NCI-H2196 treated with DMSO at 0.1 percent for 48 hours (cell line): Measurements from ENCODE around the gene MTHFS.
A peak's percentile ranks its signal among the peaks of the same experiment; 100 is the strongest.

Experiments
- DNase-seq: peaks from one replicate; lab custom pipeline; 2025; ENCODE audit not compliant: unreplicated experiment; lab: John Stamatoyannopoulos, UW

Gene MTHFS

DNA sequence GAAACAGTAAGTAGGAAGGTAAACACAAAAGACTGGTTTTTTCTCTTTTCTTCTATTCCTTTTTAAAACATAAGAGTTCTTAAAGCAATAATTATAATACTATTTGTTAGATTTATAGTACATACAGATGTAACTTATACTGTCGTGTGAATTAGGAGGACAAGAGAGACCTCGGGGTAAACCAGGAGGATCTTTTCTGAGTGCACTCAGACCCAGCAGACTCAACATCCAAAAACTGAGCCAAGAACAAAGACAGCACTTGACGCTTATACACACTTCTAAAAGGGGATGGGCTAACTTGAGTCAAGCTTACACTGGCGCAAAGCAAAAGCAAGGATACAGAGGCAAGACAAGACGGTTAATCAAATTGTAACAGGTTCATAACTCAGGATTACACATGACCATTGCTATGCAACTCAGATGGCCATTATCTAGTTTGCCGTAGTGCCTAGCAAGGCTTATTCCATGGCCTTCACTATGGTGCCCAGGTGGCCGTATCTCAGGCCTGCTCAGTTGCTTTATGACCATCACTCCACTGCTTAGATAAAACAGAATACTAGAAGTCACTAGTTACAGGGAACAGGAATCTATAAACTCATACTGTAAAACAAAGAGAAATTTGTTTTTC lies 18.6 kb downstream of the MTHFS start:
- DNase-seq, result no peak

DNA sequence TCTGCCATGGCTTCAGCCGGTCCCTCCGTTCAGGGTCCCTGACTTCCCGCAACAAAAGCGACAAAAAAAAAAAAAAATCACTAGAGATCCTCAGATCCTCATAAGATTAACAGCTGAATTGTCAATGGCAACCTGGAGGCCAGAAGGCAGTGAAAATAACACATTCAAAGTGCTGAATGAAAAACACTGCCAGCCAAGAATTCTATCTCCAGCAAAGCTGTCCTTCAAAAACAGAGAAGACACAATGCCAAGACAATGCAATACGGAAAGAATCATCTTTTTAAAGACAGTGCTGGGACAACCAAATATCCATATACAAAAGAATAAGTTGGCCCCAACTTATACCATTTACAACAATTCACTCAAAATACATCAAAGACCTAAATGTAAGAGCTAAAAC lies 21.6 kb downstream of the MTHFS start:
- no peak for DNase-seq

DNA sequence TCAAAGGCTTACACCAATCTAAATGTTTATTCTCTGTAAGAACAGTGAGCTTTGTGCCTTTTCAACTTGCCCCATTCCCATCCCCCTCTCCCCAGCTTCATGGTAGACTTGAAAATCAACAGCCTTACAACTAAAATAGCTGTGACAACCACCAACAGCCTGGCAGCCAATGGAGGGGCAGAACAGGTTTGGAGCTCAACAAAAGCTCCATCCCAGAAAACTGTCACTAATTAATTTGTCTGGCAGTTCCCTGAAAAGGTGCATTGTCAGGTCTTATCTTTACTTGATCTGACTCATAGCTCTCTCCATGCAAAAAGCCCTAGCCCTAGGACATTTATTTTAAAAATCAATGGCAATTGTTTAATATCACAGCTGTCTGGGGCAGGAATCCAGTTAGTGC lies 22.6 kb downstream of the MTHFS start:
- DNase-seq, result no peak

DNA sequence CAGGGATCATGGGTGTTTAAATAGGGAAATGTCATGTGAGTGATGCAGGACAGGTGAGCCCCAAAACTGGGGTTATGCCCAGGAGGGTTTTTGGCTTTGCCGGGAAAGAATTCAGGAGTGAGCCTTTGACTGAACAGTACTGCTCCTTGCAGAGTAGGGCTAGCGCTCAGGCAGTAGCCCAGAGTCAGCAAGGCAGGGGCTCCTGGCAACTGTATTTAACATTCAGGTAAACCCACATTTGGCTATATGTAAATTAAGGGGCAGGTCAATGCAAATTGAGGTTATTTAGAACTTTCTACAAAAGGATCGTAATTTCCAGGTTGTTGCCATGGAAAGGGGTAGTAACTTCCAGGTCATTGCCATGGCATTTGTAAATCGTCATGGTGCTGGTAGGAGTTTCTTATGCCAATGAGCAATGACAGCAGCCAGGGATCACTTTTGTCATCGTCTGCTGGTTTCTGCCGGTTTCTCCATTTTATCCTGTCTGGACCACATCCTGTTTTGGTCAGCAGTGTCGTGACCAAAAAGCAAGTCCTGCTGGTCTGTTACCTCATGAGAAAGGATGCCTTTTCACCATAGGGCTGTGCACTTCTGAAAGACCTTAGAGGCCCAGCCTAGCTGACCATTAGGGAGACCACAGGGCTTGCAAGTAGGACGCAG lies 24.3 kb downstream of the MTHFS start:
- DNase-seq, result no peak

DNA sequence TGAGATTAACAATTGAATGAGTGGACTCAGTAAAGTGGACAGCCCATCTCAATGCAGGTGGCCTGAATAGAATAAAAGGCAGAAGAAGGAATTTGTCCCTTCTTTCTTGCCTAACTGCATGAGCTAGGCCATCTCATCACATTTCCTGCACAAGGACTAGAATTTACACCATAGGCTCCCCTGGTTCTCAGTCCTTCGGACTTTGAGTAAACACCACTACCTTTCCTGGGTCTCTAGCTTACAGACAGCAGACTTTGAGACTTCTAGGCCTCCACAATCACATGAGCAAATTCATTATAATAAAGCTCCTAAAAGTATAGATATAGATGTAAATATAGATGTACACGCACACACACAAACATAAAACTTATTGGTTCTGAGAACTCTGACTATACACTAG lies 28.3 kb downstream of the MTHFS start:
- DNase-seq, result no peak

DNA sequence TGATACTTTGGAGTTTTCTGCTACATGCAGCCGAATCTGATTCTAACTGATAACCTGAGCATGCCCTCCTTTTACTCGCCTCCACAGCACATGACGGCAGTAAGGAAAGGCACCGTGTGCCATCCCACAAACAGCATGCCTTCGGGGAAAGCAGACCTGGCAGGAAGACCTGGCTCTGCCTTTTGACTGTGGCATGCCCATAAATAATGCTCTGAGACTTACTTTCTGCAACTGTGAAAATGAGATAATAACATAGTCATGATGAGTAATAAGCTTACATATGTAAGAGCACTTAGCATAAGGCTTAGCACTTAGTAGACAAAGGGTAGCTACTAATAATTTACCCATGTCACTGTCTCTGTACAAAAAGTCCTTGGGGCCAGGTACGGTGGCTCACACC lies 32.9 kb downstream of the MTHFS start:
- DNase-seq, result no peak

DNA sequence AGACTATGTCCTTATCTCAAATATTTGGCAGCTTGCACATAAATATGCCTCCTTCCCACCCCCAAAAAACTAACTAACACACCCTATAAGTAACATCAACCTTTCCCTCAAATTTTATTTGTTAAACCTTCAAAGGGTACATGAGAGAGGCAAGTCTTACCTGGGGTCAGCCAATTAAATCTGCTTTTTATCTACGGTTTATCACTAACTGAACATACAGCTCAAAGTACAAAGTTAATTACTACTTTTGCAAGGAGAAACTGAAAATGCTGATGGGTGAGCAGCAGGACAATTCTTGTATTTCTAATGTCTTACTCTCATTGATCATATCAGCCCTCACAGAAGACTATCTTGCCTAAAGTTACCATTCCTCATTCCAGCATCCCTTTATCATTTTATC lies 34.6 kb downstream of the MTHFS start:
- DNase-seq, result no peak

DNA sequence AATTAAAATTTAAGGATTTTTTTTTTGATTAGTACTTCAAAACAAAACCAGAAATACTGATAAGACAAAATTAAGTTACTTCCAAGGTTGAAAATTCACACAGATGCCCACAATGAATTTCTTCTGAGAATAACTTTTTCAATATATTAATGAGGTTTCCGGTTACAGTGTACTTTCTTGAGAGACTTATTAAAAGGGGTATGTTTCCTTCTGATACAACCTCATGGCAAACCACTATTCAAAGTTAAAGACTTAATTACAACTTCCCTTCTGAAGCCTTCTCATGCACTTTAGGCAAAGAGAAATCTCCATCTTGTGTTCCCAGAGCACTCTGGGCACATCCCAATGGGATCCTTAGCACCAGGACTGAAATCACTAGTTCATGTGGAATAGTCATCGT lies 36.2 kb downstream of the MTHFS start:
- DNase-seq, result no peak

DNA sequence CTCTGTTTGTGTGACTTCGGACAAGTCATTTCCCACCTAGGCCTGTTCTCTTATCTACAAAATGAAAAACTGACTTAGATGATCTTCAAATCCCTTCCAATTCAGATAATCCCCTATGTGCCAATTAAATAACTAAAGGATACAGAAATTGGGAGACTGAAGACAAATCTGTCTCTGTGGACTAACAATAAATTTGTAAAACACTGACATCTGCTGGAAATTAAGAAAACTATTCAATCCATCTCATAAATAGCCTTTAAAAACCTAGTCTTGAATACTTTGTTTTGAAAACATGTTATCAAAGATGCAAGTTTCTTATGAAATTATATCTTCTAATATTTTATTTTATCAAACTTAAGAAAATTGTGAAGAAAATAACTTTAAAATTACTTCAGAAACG lies 38.3 kb downstream of the MTHFS start:
- no peak for DNase-seq

DNA sequence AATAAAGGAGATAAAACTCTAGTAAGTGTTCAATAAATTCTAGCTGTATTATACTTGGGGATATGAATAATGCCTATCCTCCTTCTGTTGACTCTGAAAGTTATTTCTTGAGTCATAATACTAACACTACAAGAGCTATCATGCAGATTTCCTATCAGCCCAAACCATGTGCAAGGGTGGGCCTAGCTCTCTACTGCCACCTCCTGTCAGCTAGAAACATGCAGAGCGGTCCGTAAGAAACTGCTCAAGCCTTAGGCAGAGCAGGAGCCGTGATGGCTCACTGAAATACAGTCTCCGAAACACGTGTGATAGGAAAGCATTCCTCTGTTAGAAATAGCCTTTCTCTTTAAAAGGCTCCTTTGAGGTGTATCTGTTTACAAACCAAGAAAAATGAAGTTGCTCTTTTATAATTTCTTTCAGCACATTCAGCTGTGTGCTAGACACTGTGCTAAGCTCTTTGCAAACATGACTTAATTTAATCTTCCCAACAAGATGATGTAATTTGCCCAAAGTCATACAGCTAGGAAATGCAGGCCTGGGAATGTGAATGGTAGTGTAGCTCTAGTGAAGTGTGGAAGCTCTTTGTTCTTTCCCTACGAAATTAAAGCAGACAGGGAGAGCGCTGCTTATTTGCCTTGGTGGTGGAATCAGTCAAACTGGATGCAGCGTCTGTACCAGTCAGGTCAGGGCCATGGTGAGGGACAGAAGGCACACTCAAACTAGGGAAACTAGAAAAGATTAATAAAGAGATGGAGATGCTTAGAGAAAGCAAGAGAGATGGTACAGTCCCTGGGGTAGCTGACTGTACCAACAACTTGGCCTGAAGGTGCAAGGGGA lies 43.1 kb downstream of the MTHFS start:
- no peak for DNase-seq

DNA sequence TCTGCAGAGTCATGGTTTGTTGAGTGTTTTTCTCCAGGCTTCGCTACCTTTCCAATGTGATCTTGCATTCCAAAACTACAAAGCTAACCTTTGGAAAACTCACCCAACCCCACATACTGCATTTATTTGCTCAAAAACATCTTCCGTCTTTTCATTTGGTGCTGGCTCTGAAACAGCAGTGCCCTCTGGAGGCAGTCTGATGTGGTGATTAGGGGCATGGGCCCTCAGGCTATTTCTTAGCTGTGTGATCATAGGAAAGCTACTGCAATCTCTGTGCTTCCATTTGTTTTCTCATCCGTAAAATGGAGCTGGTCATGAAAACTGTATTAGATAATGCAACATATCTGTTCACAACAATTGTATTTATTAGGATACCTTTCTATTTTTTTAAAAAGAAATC lies 47.0 kb downstream of the MTHFS start:
- DNase-seq, result no peak

DNA sequence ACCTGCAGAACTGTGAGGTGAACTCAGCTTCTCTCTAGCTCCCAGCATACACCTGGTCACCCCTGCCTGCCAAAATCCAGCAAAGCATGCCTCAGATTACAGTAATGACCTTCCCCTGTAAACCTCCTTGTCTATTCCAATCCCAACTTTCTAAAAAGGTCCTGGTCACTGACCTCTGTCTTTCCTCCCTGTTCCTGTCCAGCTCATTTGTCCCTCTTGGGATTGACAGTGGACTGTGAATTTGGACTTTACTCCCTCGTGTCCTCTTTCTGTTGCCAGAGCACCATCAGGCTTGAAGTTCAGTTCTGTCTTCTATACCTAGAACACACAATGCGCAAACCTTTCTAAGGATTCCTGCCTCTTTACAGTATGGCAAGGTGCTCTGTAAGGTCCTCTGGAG lies 50.3 kb downstream of the MTHFS start:
- DNase-seq, result no peak

DNA sequence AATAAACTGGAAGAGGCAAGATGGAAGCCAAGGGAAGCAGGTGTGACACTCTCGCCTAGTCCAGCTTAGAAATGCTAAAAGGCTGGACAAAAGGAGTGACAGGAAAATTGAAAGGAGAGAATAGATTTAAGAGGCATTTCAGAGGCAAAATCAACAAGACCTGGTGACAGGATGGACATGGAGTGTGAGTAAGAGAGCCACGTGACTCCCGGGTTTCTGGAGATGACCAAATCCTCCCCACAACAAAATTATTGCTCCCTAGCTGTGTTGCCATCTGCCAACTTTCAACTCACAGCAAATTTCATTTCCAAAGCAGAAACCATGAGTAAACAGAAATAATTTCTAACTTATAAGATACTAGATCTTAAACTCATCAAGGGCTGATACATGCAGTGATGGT lies 52.6 kb downstream of the MTHFS start:
- DNase-seq, result no peak

DNA sequence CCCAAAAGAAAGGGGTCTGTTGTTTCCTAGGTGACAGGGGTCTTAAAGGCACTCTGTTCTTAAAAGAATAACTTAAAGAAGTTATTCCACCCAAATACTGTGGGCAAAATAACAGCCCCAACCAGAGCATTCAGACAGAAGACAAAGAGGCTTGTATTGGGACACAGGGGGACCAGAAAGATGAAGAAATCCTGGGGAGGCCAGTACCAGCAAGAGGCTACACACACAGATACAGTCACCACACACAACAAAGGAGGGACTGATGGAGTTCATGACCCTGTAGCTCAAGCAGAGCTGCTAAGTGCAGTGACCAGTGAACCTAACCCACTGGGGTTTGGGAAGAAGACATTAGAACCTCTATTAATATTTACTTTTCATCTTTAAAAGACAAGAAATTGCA lies 59.0 kb downstream of the MTHFS start:
- DNase-seq, result no peak

DNA sequence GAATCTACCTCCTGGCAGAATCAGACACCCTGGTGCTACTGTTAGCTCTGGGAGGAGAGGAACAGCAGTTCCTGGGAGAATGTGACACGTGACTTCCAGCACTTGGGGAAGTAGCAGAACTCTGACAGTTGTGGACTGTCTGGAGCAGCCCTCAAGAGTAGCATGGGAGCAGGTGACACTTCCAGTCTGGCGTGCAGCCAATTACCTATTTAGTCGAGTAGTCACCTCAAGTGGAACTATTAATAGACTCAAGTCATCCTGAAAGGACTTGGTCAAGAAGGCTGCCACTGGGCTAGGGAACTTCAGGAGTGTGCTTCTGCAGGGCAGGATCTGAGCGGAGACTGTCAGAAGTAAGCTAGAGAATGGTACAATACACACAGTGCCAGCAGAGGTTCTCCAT lies 62.3 kb downstream of the MTHFS start:
- peak; percentile 2 for DNase-seq

DNA sequence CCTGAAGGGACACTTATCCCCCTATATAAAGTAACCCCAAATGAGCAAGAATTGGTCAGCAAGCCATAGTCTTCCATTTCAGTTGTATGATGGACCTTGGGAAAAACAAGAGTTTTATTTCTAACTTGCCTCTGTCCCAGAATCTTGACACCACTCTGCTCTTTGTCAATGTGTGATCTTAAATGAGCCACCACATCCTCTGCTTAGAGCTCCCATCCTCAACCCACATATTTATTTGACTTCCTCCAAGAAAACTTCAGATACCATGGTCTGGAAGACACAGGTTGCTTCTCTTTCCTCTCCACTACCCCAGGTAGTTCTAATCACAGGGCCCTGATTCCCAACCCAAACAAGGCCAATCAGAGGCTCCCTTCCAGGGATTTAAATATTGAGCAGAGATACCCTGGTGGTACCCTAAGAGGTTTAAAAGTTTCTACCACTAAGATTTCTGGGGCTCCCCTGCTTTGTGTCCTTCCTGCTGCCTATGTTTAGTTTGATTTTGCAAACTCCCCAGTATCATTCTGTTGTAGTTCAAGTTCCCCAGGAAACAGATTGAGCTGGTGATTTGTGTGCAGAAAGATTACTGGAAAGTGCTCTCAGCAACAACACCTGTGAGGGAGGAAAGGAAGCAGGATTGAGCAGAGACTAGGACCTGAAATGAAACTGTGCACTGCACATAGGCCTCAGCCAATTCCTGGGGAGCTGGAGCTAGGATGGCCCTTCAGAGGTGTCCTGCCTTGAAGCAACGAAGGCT lies 64.3 kb downstream of the MTHFS start:
- no peak for DNase-seq

DNA sequence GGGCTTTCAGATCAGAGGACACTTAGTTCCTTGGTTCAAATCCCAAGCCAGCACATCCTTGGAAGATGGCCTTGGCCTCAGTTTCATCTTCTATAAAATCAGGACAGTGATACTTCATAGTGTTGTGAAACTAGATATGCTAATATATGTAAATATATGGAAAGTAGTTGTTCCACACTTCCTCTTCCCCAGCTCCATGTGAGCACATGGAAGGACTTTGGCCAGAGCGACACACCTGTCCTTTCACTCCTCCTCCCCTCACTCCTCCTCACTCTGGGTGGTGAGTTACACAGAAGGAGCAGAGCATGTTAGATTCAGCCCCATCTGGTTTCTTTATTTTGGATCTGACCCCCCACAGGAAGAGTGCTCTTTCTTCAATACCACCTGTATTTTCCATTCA lies 65.2 kb downstream of the MTHFS start:
- DNase-seq, result no peak

DNA sequence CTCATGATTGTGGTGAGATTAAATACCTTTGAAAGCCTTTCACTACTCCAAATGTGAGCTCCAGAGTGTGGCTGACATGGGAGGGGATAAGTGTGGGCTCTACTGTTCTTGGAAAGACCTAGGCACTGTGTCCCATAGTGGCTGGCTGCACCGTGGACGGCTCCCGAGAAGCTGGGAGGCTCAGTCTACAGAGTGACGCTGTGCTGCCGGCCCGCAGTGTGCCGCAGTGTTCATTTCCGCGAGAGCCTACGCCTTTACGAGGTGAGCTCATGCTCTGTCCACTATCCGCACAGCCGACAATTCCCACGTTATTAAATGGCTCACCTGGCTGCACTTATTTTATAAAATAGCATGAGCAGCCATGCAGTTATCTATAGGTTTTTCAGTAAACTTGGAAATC lies 66.9 kb downstream of the MTHFS start:
- no peak for DNase-seq

DNA sequence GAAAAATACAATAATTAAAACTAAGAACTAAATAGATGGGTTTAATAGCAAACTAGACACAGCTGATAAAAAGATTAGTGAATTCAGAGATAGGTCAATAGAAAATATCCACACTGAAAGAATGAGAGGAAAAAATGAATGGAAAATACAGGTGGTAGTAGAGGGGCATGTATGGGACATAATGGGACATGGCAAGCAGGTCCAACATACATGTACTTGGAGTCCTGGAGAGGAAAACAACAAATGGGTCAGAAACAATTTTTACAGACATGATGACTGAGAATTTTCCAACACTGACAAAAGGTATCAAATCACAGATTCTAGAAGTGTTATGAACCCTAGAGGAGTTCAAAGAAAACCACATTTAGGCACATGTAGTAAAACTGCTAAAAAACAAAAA lies 68.4 kb downstream of the MTHFS start:
- no peak for DNase-seq

DNA sequence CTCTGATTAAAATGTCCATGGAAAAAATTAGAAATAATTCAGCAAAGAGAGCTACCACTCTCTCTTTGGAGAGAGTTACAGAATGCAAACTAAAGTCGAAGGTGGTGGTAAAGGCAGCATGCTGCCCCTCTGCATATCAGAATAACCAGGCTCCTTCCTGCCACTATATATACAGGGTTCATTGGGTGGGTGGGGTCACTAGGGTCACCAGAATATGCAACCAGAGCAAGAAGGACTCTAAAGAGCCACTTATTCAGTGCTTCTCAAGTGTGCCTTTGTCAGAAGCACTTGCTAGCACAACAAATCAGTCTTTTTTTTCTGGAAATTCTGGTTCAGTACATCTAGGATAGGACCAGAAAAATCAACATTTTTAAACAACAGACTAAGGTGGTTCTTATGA lies 70.0 kb downstream of the MTHFS start:
- no peak for DNase-seq

DNA sequence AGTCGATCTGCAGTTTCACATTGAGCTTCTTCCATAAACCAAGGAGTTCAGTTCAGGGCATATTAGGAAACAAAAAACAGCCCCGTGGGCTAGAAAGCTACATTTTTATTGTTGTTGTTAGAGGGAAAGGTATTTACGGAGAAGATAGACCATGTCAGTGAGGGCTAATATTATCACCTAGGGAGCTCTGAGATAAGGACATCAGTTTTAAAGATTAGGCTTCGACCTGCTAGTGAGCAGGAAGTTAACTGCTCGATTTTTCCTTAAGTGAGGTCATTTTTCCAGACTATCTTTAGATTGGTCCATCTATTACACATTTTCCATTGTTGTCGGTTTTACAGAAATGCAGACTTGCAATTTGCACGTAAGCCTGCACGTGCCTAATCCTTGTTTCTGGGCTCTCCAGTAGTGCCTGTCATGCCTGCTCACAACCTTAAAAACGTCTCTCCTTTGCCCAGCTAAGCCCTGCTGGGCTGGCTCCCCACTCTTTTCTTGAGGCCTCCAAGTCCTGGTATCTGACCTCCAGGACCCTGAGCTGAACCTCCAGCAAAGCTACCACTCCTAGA lies 72.6 kb downstream of the MTHFS start:
- DNase-seq, result no peak
